Suprapubic skin (tissue), 4 donors: ENCODE measurements around the gene PKLR. TPM values are rescaled to one million over a fixed set of nuclear protein-coding genes. Genes with fewer than 3 reads are reported as not detected.

Experiments used
- DNase-seq, 2 donors: peaks; one replicate each; pipeline ENCODE4 v3.0.0-alpha.2; 2019; ENCODE audit warnings: low spot score in 2 of 2
- H3K27ac ChIP-seq: fragments of 200-600 bp; sonication (generic); one replicate; pipeline ENCODE4 v1.5.1; 2019
- H3K27me3 ChIP-seq: fragments of 200-600 bp; sonication (generic); one replicate; pipeline ENCODE4 v1.5.1; 2019
- H3K36me3 ChIP-seq: fragments of 200-600 bp; sonication (generic); one replicate; pipeline ENCODE4 v1.5.1; 2019
- H3K4me1 ChIP-seq: fragments of 200-600 bp; sonication (generic); one replicate; pipeline ENCODE4 v1.5.1; 2019
- H3K4me3 ChIP-seq: fragments of 200-600 bp; sonication (generic); one replicate; pipeline ENCODE4 v1.5.1; 2019; ENCODE audit warnings: mild to moderate bottlenecking
- H3K9me3 ChIP-seq: fragments of 200-600 bp; sonication (generic); one replicate; pipeline ENCODE4 v1.5.1; 2019
- CTCF ChIP-seq, 2 donors: fragments of 200-600 bp in 1 of 2; fragments of 450-650 bp in 1 of 2; sonication (generic) in 1 of 2; IDR thresholded peaks; one replicate each; pipeline ENCODE4 v1.5.1; 2016 to 2019; ENCODE audit warnings: antibody characterized with exemption in 2 of 2, mild to moderate bottlenecking in 1 of 2, moderate library complexity in 1 of 2
- EP300 ChIP-seq: sonication (generic); formaldehyde crosslinking; IDR thresholded peaks from one replicate; pipeline ENCODE4 v1.6.1; 2017; ENCODE audit warnings: antibody characterized with exemption
- POLR2A ChIP-seq, 2 donors: fragments of 450-650 bp; IDR thresholded peaks; one replicate each; pipeline ENCODE4 v1.6.1; 2017; ENCODE audit warnings: antibody characterized with exemption in 2 of 2, mild to moderate bottlenecking in 2 of 2, moderate library complexity in 2 of 2
- POLR2AphosphoS5 ChIP-seq, 3 donors: sonication (generic); formaldehyde crosslinking; IDR thresholded peaks; one replicate each; pipeline ENCODE4 v1.6.1; 2017; ENCODE audit warnings: antibody characterized with exemption in 3 of 3
- WGBS: methylation state at CpG from one replicate; pipeline ENCODE4 v1.1.5; 2018; 5-methylcytosine and 5-hydroxymethylcytosine counted together
- total RNA-seq, 4 donors: library from RNA; depleted of rRNA; stranded (reverse); fragments of >200 nt; gene quantifications; one replicate each; pipeline ENCODE4 v1.1.0, GENCODE V29; 2016

PKLR gene
- total RNA-seq, 4 donors from 2014 or later: 0.24 to 2.5 (median 2.1) TPM

DNA sequence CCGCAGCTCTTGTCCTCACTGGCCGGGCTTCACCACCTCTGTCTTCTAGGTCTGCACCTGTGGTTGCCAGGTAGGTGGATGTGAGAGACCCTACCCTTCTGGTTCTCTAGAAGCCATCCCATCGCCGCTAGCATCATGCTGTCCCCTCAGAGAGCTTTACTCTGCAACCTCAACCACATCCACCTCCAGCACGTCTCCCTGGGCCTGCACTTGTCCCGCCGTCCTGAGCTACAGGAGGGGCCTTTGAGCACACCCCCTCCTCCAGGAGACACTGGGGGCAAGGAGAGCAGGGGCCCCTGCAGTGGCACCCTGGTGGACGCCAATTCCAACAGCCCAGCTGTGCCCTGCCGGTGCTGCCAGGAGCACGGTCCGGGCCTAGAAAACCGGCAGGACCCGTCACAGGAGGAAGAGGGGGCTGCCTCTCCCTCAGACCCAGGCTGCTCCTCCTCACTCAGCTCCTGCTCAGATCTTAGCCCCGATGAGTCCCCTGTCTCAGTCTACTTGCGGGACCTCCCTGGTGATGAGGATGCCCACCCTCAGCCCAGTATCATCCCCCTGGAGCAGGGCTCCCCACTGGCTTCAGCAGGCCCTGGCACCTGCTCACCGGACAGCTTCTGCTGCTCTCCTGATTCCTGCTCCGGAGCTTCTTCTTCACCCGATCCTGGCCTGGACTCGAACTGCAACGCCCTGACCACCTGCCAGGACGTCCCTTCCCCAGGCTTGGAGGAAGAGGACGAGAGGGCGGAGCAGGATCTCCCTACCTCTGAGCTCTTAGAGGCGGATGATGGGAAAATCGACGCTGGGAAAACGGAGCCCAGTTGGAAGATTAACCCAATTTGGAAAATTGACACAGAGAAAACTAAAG lies 20.6 kb upstream of the PKLR start:
- Histone ChIP-seq H3K9me3 (no peaks in the 10 kb centered on the region), H3K36me3 (peaks cover 14% of the 10 kb centered on the region), H3K27me3 (no peaks in the 10 kb centered on the region), H3K27ac (peak overlapping the region; percentile 88), H3K4me1 (peaks cover 50% of the 10 kb centered on the region), H3K4me3 (peak overlapping the region; percentile 79)
- 35% methylated on average over 26 of the region's 27 CpGs for WGBS
- TF ChIP-seq CTCF (IDR thresholded peaks at IDR 0.05): no peak
- TF ChIP-seq EP300: no peak
- TF ChIP-seq POLR2AphosphoS5 (IDR thresholded peaks at IDR 0.05): no peak
- TF ChIP-seq POLR2A (IDR thresholded peaks at IDR 0.05): no peak
- no peak for DNase-seq

- Histone ChIP-seq H3K4me1 (peaks cover 47% of the 10 kb centered on the region), H3K27ac (peak within 1 kb of the TSS; percentile 88), H3K27me3 (no peaks in the 10 kb centered on the region), H3K4me3 (peak within 1 kb of the TSS; percentile 79), H3K9me3 (no peaks in the 10 kb centered on the region), H3K36me3 (peaks cover 10% of the 10 kb centered on the region)
- DNase-seq: peak; percentile 89 to 90
- WGBS: 14% methylated on average over 48 of the region's 51 CpGs
- no peak for TF ChIP-seq CTCF (IDR thresholded peaks at IDR 0.05)
- TF ChIP-seq POLR2AphosphoS5 (IDR thresholded peaks at IDR 0.05): peak in 1 of 3 donors; percentile 41
These were observed 19.7 kb upstream of the PKLR start, which contains the start of gene RUSC1 for GRCh38 chr1:155320661-155321617. Gene RUSC1 (plus strand): TSS chr1:155320894. CDS start chr1:155321774, 880 bp downstream.

DNA sequence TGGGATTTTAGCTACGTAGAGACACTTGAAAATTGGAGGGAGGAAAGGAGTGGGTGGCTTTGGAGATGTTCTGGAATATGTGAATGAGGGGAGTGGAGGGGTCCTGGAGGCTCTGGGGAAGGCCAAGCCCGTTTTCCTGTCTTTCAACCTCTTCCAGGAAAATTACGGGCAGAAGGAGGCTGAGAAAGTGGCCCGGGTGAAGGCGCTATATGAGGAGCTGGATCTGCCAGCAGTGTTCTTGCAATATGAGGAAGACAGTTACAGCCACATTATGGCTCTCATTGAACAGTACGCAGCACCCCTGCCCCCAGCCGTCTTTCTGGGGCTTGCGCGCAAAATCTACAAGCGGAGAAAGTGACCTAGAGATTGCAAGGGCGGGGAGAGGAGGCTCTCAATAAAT lies 19.0 kb upstream of the PKLR start:
- Histone ChIP-seq H3K27ac (peak overlapping the region; percentile 52), H3K9me3 (no peaks in the 10 kb centered on the region), H3K4me3 (peak overlapping the region; percentile 79), H3K27me3 (no peaks in the 10 kb centered on the region), H3K4me1 (peaks cover 40% of the 10 kb centered on the region), H3K36me3 (peaks cover 10% of the 10 kb centered on the region)
- no peak for DNase-seq
- 21% methylated on average over 11 of the region's 11 CpGs for WGBS
- TF ChIP-seq POLR2AphosphoS5 (IDR thresholded peaks at IDR 0.05) (no peak), CTCF (IDR thresholded peaks at IDR 0.05) (no peak), POLR2A (IDR thresholded peaks at IDR 0.05) (no peak), EP300 (no peak)

DNA sequence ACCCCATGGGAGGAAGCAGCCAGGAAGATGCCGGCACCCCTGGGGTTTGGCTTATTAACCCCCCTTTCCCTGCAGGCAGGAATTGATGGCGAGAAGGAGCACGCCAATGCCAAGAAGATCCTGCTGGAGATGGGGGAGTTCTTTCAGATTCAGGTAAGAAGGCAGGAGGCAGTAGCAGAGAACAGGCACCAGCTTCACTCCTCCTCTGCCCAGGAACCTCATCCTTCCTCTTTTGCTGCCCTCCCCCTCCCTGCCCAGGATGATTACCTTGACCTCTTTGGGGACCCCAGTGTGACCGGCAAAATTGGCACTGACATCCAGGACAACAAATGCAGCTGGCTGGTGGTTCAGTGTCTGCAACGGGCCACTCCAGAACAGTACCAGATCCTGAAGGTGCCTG lies 18.3 kb upstream of the PKLR start:
- TF ChIP-seq CTCF (IDR thresholded peaks at IDR 0.05) (no peak), POLR2AphosphoS5 (IDR thresholded peaks at IDR 0.05) (no peak), POLR2A (IDR thresholded peaks at IDR 0.05) (no peak)
- no peak for DNase-seq
- 85% methylated on average over 5 of the region's 5 CpGs for WGBS

More for the DNA sequence above, 18.3 kb upstream of the PKLR start:
- Histone ChIP-seq H3K4me1 (peaks cover 33% of the 10 kb centered on the region), H3K27me3 (no peaks in the 10 kb centered on the region), H3K9me3 (no peaks in the 10 kb centered on the region), H3K27ac (no peak overlapping the region), H3K4me3 (no peak overlapping the region), H3K36me3 (peaks cover 10% of the 10 kb centered on the region)
